WTC11 (cell line): ENCODE measurements around the gene UNG.

ENCODE experiments used
- CREB1 ChIP-seq: sonication (generic); formaldehyde crosslinking; IDR thresholded peaks from 2 replicates; pipeline ENCODE4 v1.8.0; 2023; ENCODE audit warnings: mild to moderate bottlenecking, missing genetic modification reagents
- CREM ChIP-seq: sonication (generic); formaldehyde crosslinking; IDR thresholded peaks from 2 replicates; pipeline ENCODE4 v1.8.1; 2022; ENCODE audit warnings: mild to moderate bottlenecking, missing genetic modification reagents, moderate library complexity
- FOXK1 ChIP-seq: sonication (generic); formaldehyde crosslinking; IDR thresholded peaks from 2 replicates; pipeline ENCODE4 v1.8.0; 2022; ENCODE audit warnings: mild to moderate bottlenecking, moderate library complexity, missing genetic modification reagents
- FOXP1 ChIP-seq: sonication (generic); formaldehyde crosslinking; IDR thresholded peaks from 2 replicates; pipeline ENCODE4 v1.8.0; 2022; ENCODE audit warnings: missing genetic modification reagents, mild to moderate bottlenecking, moderate library complexity, borderline replicate concordance
- JUN ChIP-seq: sonication (generic); formaldehyde crosslinking; IDR thresholded peaks from 2 replicates; pipeline ENCODE4 v1.8.0; 2023; ENCODE audit warnings: mild to moderate bottlenecking, missing genetic modification reagents
- NFYB ChIP-seq: sonication (generic); formaldehyde crosslinking; conservative IDR thresholded peaks from 2 replicates; pipeline ENCODE4 v1.8.0; 2022; ENCODE audit warnings: low read depth, missing genetic modification reagents
- NR1H2 ChIP-seq: sonication (generic); formaldehyde crosslinking; IDR thresholded peaks from 2 replicates; pipeline ENCODE4 v1.9.0; 2021; ENCODE audit warnings: mild to moderate bottlenecking, moderate library complexity, missing genetic modification reagents
- TEAD4 ChIP-seq: sonication (generic); formaldehyde crosslinking; IDR thresholded peaks from 2 replicates; pipeline ENCODE4 v1.8.0; 2022; ENCODE audit warnings: mild to moderate bottlenecking, missing genetic modification reagents
- TP53 ChIP-seq: sonication (generic); formaldehyde crosslinking; IDR thresholded peaks from 2 replicates; pipeline ENCODE4 v1.8.1; 2023; ENCODE audit warnings: mild to moderate bottlenecking, missing genetic modification reagents
- ZBTB21 ChIP-seq: sonication (generic); formaldehyde crosslinking; IDR thresholded peaks from 2 replicates; pipeline ENCODE4 v1.8.1; 2023; ENCODE audit warnings: mild to moderate bottlenecking, missing genetic modification reagents, borderline replicate concordance
- ZNF138 ChIP-seq: sonication (generic); formaldehyde crosslinking; conservative IDR thresholded peaks from 2 replicates; pipeline ENCODE4 v1.8.1; 2022; ENCODE audit warnings: mild to moderate bottlenecking, moderate library complexity, missing genetic modification reagents
- ZNF317 ChIP-seq: sonication (generic); formaldehyde crosslinking; IDR thresholded peaks from 2 replicates; pipeline ENCODE4 v1.8.1; 2023; ENCODE audit warnings: low read depth, mild to moderate bottlenecking, moderate library complexity, missing genetic modification reagents, borderline replicate concordance
- TF ChIP-seq, protein P1 (sequence below): sonication (generic); formaldehyde crosslinking; IDR thresholded peaks from 2 replicates; pipeline ENCODE4 v1.8.1; 2022; ENCODE audit warnings: missing genetic modification reagents, borderline replicate concordance
- TF ChIP-seq, protein P2 (sequence below): fragments of 200-600 bp; IDR thresholded peaks from 2 replicates; pipeline ENCODE4 v1.8.0; 2022; ENCODE audit warnings: antibody characterized with exemption

DNA sequence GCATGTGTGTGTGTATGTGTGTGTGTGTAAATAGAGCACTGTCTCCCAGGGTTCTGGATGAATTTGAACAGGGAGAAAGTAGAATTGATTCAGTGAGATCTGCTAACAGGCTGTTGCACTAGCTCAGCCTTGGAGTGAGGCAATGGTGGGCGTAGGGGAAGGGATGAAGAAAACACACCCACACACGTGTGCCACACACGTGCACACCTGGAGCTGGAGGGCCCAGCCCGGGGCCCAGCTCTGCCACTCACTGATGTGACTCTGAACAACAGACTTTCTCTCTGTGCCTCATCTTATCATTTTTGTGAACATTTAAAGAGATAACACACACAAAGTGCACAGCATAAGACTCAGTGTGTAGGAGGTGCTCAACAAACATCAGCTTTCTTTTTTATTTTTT is 23.2 kb downstream of the UNG start:
- TF ChIP-seq JUN (CRISPR knock-in tag) (no peak), CREM (CRISPR knock-in tag) (no peak), ZNF317 (CRISPR knock-in tag) (no peak), FOXK1 (CRISPR knock-in tag) (no peak), ZBTB21 (no peak), NFYB (CRISPR knock-in tag) (no peak), CREB1 (no peak), NR1H2 (CRISPR knock-in tag) (no peak), FOXP1 (CRISPR knock-in tag) (no peak), TP53 (CRISPR knock-in tag) (no peak), ZNF138 (CRISPR knock-in tag) (no peak), TEAD4 (CRISPR knock-in tag) (no peak)
- TF ChIP-seq, protein P1, sequence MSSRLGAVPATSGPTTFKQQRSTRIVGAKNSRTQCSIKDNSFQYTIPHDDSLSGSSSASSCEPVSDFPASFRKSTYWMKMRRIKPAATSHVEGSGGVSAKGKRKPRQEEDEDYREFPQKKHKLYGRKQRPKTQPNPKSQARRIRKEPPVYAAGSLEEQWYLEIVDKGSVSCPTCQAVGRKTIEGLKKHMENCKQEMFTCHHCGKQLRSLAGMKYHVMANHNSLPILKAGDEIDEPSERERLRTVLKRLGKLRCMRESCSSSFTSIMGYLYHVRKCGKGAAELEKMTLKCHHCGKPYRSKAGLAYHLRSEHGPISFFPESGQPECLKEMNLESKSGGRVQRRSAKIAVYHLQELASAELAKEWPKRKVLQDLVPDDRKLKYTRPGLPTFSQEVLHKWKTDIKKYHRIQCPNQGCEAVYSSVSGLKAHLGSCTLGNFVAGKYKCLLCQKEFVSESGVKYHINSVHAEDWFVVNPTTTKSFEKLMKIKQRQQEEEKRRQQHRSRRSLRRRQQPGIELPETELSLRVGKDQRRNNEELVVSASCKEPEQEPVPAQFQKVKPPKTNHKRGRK, result no peak
- TF ChIP-seq, protein P2, sequence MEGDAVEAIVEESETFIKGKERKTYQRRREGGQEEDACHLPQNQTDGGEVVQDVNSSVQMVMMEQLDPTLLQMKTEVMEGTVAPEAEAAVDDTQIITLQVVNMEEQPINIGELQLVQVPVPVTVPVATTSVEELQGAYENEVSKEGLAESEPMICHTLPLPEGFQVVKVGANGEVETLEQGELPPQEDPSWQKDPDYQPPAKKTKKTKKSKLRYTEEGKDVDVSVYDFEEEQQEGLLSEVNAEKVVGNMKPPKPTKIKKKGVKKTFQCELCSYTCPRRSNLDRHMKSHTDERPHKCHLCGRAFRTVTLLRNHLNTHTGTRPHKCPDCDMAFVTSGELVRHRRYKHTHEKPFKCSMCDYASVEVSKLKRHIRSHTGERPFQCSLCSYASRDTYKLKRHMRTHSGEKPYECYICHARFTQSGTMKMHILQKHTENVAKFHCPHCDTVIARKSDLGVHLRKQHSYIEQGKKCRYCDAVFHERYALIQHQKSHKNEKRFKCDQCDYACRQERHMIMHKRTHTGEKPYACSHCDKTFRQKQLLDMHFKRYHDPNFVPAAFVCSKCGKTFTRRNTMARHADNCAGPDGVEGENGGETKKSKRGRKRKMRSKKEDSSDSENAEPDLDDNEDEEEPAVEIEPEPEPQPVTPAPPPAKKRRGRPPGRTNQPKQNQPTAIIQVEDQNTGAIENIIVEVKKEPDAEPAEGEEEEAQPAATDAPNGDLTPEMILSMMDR, result no peak
